DOHH2 (cell line): ENCODE data around the gene IL16.

Experiments used
- H3F3A ChIP-seq: fragments of 200-600 bp; sonication (generic), shearing (Covaris generic); 2 replicates; pipeline ENCODE4 v1.6.0; 2016; ENCODE audit warnings: antibody characterized with exemption, mild to moderate bottlenecking; ENCODE audit not compliant: control insufficient read depth, insufficient read depth
- H3K27ac ChIP-seq: fragments of 200-600 bp; sonication (generic); 2 replicates; pipeline ENCODE4 v1.5.1; 2014; ENCODE audit warnings: low read depth, mild to moderate bottlenecking, low read length, moderate library complexity
- H3K27me3 ChIP-seq: fragments of 200-600 bp; sonication (generic); 2 replicates; pipeline ENCODE4 v1.6.1; 2014; ENCODE audit warnings: mild to moderate bottlenecking, low read length, mixed read lengths; ENCODE audit not compliant: control insufficient read depth
- H3K36me3 ChIP-seq: fragments of 200-600 bp; sonication (generic); 2 replicates; pipeline ENCODE4 v1.6.1; 2014; ENCODE audit warnings: mild to moderate bottlenecking, low read length, moderate library complexity, mixed read lengths; ENCODE audit not compliant: control insufficient read depth
- H3K4me1 ChIP-seq: fragments of 200-600 bp; sonication (generic); 2 replicates; pipeline ENCODE4 v1.6.1; 2014; ENCODE audit warnings: mild to moderate bottlenecking, low read length, mixed read lengths; ENCODE audit not compliant: control insufficient read depth
- H3K4me2 ChIP-seq: fragments of 200-600 bp; sonication (generic); 2 replicates; pipeline ENCODE4 v1.6.0; 2014; ENCODE audit warnings: mild to moderate bottlenecking, low read length, moderate library complexity
- H3K4me3 ChIP-seq: fragments of 200-600 bp; sonication (generic); 2 replicates; pipeline ENCODE4 v1.5.1; 2014; ENCODE audit warnings: mild to moderate bottlenecking, low read length, mixed read lengths
- H3K79me2 ChIP-seq: fragments of 200-600 bp; sonication (generic); 2 replicates; pipeline ENCODE4 v1.6.1; 2014; ENCODE audit warnings: mild to moderate bottlenecking, low read length, mixed read lengths; ENCODE audit not compliant: control insufficient read depth
- H3K9me2 ChIP-seq: fragments of 200-600 bp; sonication (generic); replicated peaks from 2 replicates; pipeline ENCODE4 v1.6.1; 2014; ENCODE audit warnings: mild to moderate bottlenecking, low read length, mixed read lengths; ENCODE audit not compliant: control insufficient read depth
- H3K9me3 ChIP-seq: fragments of 200-600 bp; sonication (generic); 2 replicates; pipeline ENCODE4 v1.6.1; 2014; ENCODE audit warnings: antibody characterized with exemption, low read length, mixed read lengths; ENCODE audit not compliant: control insufficient read depth, insufficient read depth
- H4K20me1 ChIP-seq: fragments of 200-600 bp; sonication (generic); 2 replicates; pipeline ENCODE4 v1.6.0; 2014; ENCODE audit warnings: low read depth, mild to moderate bottlenecking, antibody characterized with exemption, low read length, moderate library complexity; ENCODE audit not compliant: control insufficient read depth, insufficient read depth
- CTCF ChIP-seq: fragments of 200-600 bp; sonication (generic); IDR thresholded peaks from one replicate; pipeline ENCODE4 v1.5.1; 2014; ENCODE audit warnings: antibody characterized with exemption, mild to moderate bottlenecking, low read depth, low read length; ENCODE audit not compliant: poor library complexity, severe bottlenecking
- EZH2phosphoT487 ChIP-seq: fragments of 200-600 bp; sonication (generic); IDR thresholded peaks from 2 replicates; pipeline ENCODE4 v1.6.1; 2017; ENCODE audit warnings: borderline replicate concordance, mild to moderate bottlenecking, antibody characterized with exemption, low read length, moderate library complexity, mixed read lengths

IL16 gene

GRCh38 chr15:81235276-81236123, 38.8 kb downstream of the IL16 start:
- Histone ChIP-seq H4K20me1 (no peaks in the 10 kb centered on the region), H3K79me2 (no peaks in the 10 kb centered on the region), H3K27me3 (no peaks in the 10 kb centered on the region), H3K4me1 (no peaks in the 10 kb centered on the region), H3K9me2 (no peaks in the 10 kb centered on the region), H3K4me2 (no peak overlapping the region), H3K36me3 (no peaks in the 10 kb centered on the region), H3K9me3 (no peaks in the 10 kb centered on the region), H3K4me3 (no peak overlapping the region), H3K27ac (no peak overlapping the region), H3F3A (no peaks in the 10 kb centered on the region)
- TF ChIP-seq CTCF (no peak), EZH2phosphoT487 (no peak)

GRCh38 chr15:81239190-81239589, 42.5 kb downstream of the IL16 start:
- Histone ChIP-seq H3K36me3 (no peaks in the 10 kb centered on the region), H3K9me3 (peaks cover 9% of the 10 kb centered on the region; the same call in 1 of the 2 replicates), H3K27me3 (no peaks in the 10 kb centered on the region), H3K9me2 (no peaks in the 10 kb centered on the region), H4K20me1 (no peaks in the 10 kb centered on the region), H3K79me2 (no peaks in the 10 kb centered on the region), H3K4me2 (no peak overlapping the region), H3K27ac (no peak overlapping the region), H3K4me3 (no peak overlapping the region), H3F3A (no peaks in the 10 kb centered on the region), H3K4me1 (no peaks in the 10 kb centered on the region)
- TF ChIP-seq EZH2phosphoT487 (no peak), CTCF (no peak)

- no peak overlapping the region for H3K4me3 ChIP-seq
- H3K4me2 ChIP-seq = no peak overlapping the region
- H3K36me3 ChIP-seq = no peaks in the 10 kb centered on the region
- H3K9me2 ChIP-seq = no peaks in the 10 kb centered on the region
- no peaks in the 10 kb centered on the region for H3F3A ChIP-seq
- no peak overlapping the region for H3K27ac ChIP-seq
- H3K27me3 ChIP-seq = no peaks in the 10 kb centered on the region
- TF ChIP-seq EZH2phosphoT487 (no peak), CTCF (no peak)
- peaks cover 9% of the 10 kb centered on the region; the same call in 1 of the 2 replicates for H3K9me3 ChIP-seq
- no peaks in the 10 kb centered on the region for H4K20me1 ChIP-seq
- no peaks in the 10 kb centered on the region for H3K79me2 ChIP-seq
- H3K4me1 ChIP-seq = no peaks in the 10 kb centered on the region
Observed at GRCh38 chr15:81242778-81243177, 46.1 kb downstream of the IL16 start.
